Bladder microvascular endothelial cell (primary cell): ENCODE data around the gene CSAG2. TPM values are rescaled to one million over a fixed set of nuclear protein-coding genes. Genes with fewer than 3 reads are reported as not detected.

Experiments used
- total RNA-seq: library from RNA; depleted of rRNA; stranded (reverse); fragments of >200 nt; gene quantifications from 2 replicates; pipeline ENCODE4 v1.2.3, GENCODE V29; 2014

The CSAG2 gene, protein sequence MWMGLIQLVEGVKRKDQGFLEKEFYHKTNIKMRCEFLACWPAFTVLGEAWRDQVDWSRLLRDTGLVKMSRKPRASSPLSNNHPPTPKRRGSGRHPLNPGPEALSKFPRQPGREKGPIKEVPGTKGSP
- not detected in 2 replicates for total RNA-seq

DNA sequence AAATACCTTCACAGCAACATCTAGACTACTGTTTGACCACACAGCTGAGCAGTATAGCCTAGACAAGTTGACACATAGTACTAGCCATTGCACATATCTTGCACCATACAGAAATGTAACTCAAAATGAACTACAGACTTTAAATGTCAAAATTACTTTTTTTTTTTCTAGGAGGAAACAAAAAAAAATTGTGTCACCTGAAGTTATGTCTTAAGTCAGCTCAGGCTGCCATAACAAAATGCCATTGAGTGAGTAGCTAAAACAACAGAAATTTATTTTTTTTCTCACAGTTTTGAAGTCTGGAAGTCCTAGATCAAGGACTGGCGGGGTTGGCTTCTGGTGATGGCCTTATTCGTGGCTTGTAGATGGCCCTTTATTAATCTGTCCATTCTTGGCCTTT, at the start of gene CSAG2:
TSS of gene CSAG2 (minus strand) at position 101 of the 400 bp plus-strand sequence. CDS start 161 bp downstream, outside the sequence.

DNA sequence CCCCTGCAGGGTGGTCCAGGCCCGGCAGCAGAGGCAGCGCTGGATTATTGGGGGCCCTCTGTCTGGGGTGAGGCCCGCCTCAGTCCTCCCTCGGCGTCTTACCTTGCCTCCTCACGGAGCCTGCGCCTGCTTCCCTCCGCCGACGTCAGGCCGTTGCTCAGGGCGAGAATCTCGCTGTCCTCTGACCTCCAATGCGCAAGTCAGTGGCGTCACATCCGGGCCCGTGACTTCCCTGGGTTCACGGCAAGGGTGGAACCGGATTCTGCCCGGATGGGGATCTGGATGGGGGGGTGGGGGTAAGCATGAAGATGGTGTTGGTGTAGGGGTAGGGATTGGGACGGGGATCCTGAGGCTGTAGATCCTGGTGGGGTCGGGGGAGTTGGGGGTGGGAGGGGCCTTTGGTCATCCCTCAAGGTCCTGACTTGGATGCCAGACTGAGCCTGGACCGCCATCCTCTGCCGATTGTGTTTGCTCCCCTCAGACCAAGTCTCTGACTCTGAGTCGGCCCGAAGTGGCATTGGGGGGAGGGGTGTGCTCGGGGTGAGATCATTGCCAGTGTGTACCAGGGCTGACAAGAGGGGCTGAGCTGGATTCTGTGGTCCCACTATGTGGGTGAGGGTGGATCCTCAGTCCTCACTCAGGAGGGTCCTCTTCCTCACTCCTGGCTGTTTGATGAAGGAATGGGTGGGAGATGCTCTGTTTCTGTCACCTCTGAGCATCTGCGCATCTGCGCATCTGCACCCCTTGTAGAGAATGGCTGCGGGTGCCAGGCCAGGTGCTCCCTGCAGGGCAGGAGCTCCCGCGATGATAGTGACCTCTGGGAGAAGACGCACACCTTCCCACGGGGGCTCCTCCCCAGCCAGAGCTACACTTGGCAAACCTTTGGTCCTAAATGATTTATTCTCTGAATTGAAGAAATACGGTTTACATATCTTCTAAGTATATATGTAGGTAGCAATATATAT, 44.9 kb upstream of the CSAG2 start, which contains the start of gene MAGEA2:
TSS of gene MAGEA2 (minus strand) at position 157 of the 965 bp plus-strand sequence. CDS start 2,479 bp downstream, outside the sequence.

DNA sequence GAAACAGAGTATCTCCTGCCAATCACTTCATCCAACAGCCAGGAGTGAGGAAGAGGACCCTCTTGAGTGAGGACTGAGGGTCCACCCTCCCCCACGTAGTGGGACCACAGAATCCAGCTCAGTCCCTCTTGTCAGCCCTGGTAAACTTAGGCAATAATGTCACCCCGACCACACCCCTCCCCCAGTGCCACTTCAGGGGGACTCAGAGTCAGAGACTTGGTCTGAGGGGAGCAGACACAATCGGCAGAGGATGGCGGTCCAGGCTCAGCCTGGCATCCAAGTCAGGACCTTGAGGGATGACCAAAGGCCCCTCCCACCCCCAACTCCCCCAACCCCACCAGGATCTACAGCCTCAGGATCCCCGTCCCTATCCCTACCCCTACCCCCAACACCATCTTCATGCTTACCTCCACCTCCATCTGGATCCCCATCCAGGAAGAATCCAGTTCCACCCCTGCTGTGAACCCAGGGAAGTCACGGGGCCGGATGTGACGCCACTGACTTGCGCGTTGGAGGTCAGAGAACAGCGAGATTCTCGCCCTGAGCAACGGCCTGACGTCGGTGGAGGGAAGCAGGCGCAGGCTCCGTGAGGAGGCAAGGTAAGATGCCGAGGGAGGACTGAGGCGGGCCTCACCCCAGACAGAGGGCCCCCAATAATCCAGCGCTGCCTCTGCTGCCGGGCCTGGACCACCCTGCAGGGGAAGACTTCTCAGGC, 24.3 kb upstream of the CSAG2 start, which contains the start of the genes CSAG1 and MAGEA12:
TSS of gene CSAG1 (minus strand) at position 461 of the 715 bp plus-strand sequence. CDS start 1,261 bp downstream, outside the sequence.
TSS of gene MAGEA12 (plus strand) at position 497 of the 715 bp plus-strand sequence. CDS start 2,405 bp downstream, outside the sequence.

DNA sequence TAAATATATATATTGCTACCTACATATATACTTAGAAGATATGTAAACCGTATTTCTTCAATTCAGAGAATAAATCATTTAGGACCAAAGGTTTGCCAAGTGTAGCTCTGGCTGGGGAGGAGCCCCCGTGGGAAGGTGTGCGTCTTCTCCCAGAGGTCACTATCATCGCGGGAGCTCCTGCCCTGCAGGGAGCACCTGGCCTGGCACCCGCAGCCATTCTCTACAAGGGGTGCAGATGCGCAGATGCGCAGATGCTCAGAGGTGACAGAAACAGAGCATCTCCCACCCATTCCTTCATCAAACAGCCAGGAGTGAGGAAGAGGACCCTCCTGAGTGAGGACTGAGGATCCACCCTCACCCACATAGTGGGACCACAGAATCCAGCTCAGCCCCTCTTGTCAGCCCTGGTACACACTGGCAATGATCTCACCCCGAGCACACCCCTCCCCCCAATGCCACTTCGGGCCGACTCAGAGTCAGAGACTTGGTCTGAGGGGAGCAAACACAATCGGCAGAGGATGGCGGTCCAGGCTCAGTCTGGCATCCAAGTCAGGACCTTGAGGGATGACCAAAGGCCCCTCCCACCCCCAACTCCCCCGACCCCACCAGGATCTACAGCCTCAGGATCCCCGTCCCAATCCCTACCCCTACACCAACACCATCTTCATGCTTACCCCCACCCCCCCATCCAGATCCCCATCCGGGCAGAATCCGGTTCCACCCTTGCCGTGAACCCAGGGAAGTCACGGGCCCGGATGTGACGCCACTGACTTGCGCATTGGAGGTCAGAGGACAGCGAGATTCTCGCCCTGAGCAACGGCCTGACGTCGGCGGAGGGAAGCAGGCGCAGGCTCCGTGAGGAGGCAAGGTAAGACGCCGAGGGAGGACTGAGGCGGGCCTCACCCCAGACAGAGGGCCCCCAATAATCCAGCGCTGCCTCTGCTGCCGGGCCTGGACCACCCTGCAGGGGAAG, 5.0 kb upstream of the CSAG2 start, which contains the start of gene MAGEA2B:
TSS of gene MAGEA2B (plus strand) at position 814 of the 973 bp plus-strand sequence. CDS start 2,479 bp downstream, outside the sequence.

DNA sequence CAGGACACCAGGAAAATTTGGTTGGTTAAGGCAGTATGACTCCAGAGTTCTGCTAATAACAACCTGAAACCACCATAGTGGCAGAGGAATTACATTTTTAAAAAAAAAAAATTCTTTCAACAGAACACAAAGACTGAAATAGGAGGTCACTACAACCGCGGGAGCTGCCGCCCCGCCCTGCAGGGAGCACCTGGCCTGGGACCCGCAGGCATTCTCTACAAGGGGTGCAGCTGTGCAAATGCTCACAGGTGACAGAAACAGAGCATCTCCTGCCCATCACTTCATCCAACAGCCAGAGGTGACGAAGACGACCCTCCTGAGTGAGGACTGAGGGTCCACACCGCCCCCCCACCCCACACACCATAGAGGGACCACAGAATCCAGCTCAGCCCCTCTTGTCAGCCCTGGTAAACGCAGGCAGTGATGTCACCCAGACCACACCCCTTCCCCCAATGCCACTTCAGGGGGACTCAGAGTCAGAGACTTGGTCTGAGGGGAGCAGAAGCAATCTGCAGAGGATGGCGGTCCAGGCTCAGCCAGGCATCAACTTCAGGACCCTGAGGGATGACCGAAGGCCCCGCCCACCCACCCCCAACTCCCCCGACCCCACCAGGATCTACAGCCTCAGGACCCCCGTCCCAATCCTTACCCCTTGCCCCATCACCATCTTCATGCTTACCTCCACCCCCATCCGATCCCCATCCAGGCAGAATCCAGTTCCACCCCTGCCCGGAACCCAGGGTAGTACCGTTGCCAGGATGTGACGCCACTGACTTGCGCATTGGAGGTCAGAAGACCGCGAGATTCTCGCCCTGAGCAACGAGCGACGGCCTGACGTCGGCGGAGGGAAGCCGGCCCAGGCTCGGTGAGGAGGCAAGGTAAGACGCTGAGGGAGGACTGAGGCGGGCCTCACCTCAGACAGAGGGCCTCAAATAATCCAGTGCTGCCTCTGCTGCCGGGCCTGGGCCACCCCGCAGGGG, 10.8 kb downstream of the CSAG2 start, which contains the start of gene MAGEA3:
TSS of gene MAGEA3 (plus strand) at position 843 of the 980 bp plus-strand sequence. CDS start 2,039 bp downstream, outside the sequence.

Other genes with a start within 250 kb of the CSAG2 start
- not detected in 2 replicates for gene GABRQ, start 71.4 kb downstream of the CSAG2 start, total RNA-seq
- not detected in 2 replicates for gene MAGEA3, start 10.5 kb downstream of the CSAG2 start, total RNA-seq
- not detected in 2 replicates for gene MAGEA2B, start 5.4 kb upstream of the CSAG2 start, total RNA-seq
- not detected in 2 replicates for gene CSAG1, start 24.4 kb upstream of the CSAG2 start, total RNA-seq
- gene MAGEA12, start 24.5 kb upstream of the CSAG2 start, total RNA-seq, result not detected in 2 replicates
- gene MAGEA2, start 44.6 kb upstream of the CSAG2 start, total RNA-seq, result not detected in 2 replicates
- not detected in 2 replicates for gene CSAG3, start 49.9 kb upstream of the CSAG2 start, total RNA-seq
- not detected in 2 replicates for gene MAGEA6, start 60.4 kb upstream of the CSAG2 start, total RNA-seq
- gene CETN2, start 121.5 kb upstream of the CSAG2 start, total RNA-seq, result 16.8 and 18.1 TPM in 2 replicates
- gene NSDHL, start 121.8 kb upstream of the CSAG2 start, total RNA-seq, result 12.5 and 16.4 TPM in 2 replicates
- gene ZNF185, start 188.8 kb upstream of the CSAG2 start, total RNA-seq, result 5.3 and 15.4 TPM in 2 replicates